Activated T-helper 1 cell treated with anti-CD3 and anti-CD28 coated beads, Interleukin-2, amount 50 U/mL, for 16 hours (primary cell): Measurements from ENCODE around the gene HTT-AS.
"Not testable (repeated sequence)": the region's sequence is repeated elsewhere in the genome, so short reads cannot be mapped to it uniquely, and the experiment has no call there.

ENCODE experiments used
- DNase-seq, 2 donors: peaks; one replicate each; pipeline ENCODE4 v3.0.0-alpha.2; 2020; ENCODE audit warnings: low read depth in 1 of 2, low spot score in 1 of 2

The HTT-AS gene

GRCh38 chr4:3054169-3054759 lies 20.1 kb downstream of the HTT-AS start:
- DNase-seq = no peak

GRCh38 chr4:3051141-3051897 lies 23.0 kb downstream of the HTT-AS start:
- not testable (repeated sequence) for DNase-seq

GRCh38 chr4:3047464-3048286 lies 26.7 kb downstream of the HTT-AS start:
- DNase-seq = peak; percentile 21 to 51

- DNase-seq = no peak
Observed at GRCh38 chr4:3046623-3047022, 27.7 kb downstream of the HTT-AS start.

GRCh38 chr4:3046162-3046561 lies 28.2 kb downstream of the HTT-AS start:
- DNase-seq = no peak

GRCh38 chr4:3044870-3045819 lies 29.2 kb downstream of the HTT-AS start:
- DNase-seq = peak; percentile 38 to 53

- DNase-seq = no peak
Observed at GRCh38 chr4:3043282-3044020, 30.9 kb downstream of the HTT-AS start.

- no peak for DNase-seq
Observed at GRCh38 chr4:3042226-3042625, 32.1 kb downstream of the HTT-AS start.

GRCh38 chr4:3041192-3042142 lies 32.9 kb downstream of the HTT-AS start:
- peak in 1 of 2 donors; percentile 7 for DNase-seq

- DNase-seq = no peak
Observed at GRCh38 chr4:3040452-3041191, 33.7 kb downstream of the HTT-AS start.

GRCh38 chr4:3039706-3040366 lies 34.5 kb downstream of the HTT-AS start:
- no peak for DNase-seq

- DNase-seq = no peak
Observed at GRCh38 chr4:3037957-3038461, 36.3 kb downstream of the HTT-AS start.

- no peak for DNase-seq
Observed at GRCh38 chr4:3036131-3036952, 38.0 kb downstream of the HTT-AS start.

GRCh38 chr4:3035674-3036073 lies 38.7 kb downstream of the HTT-AS start:
- DNase-seq = no peak

GRCh38 chr4:3035249-3035648 lies 39.1 kb downstream of the HTT-AS start:
- DNase-seq = no peak

GRCh38 chr4:3034231-3034630 lies 40.1 kb downstream of the HTT-AS start:
- DNase-seq = no peak
